BLaER1 (cell line): Measurements from ENCODE around the gene DSCAML1.

ENCODE experiments used
- H3K27ac ChIP-seq: shearing (Covaris generic); formaldehyde crosslinking; 2 replicates; pipeline ENCODE4 v1.8.1; 2022
- H3K27me3 ChIP-seq: shearing (Covaris generic); formaldehyde crosslinking; 2 replicates; pipeline ENCODE4 v1.8.1; 2022
- H3K36me3 ChIP-seq: shearing (Covaris generic); formaldehyde crosslinking; 2 replicates; pipeline ENCODE4 v1.8.1; 2022
- H3K4me1 ChIP-seq: shearing (Covaris generic); formaldehyde crosslinking; 2 replicates; pipeline ENCODE4 v1.8.1; 2022
- H3K4me2 ChIP-seq: shearing (Covaris generic); formaldehyde crosslinking; 2 replicates; pipeline ENCODE4 v1.8.1; 2022
- H3K4me3 ChIP-seq: shearing (Covaris generic); formaldehyde crosslinking; 2 replicates; pipeline ENCODE4 v1.8.1; 2022
- H3K9ac ChIP-seq: shearing (Covaris generic); formaldehyde crosslinking; 2 replicates; pipeline ENCODE4 v1.8.1; 2022
- H3K9me3 ChIP-seq: shearing (Covaris generic); formaldehyde crosslinking; 2 replicates; pipeline ENCODE4 v1.8.1; 2022
- H4K20me1 ChIP-seq: shearing (Covaris generic); formaldehyde crosslinking; 2 replicates; pipeline ENCODE4 v1.8.1; 2022
- Cebpa-rat ChIP-seq: shearing (Covaris generic); IDR thresholded peaks from 2 replicates; pipeline ENCODE4 v1.8.1; 2022

The DSCAML1 gene

DNA sequence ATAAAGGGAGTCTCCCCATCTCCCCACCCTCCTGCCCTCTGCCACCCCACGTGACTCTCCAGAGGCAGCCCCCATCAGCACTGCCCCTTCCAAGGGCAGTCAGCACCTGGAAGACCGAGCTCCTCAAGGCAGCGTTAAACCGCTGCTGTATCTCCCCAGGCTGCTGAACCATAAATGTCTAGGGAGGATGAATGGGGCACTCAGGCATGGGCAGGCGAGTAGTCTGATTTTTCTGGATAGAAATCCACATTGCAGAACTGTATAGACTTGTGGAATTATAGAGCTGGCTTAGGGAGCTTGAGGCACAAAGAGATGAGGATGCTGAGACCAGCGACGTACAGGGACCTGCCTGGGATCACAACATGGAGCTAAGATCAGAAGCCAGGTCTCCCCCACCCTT lies 269.7 kb downstream of the DSCAML1 start:
- Histone ChIP-seq H3K4me2 (peak overlapping the region; percentile 91), H3K27ac (peak overlapping the region; percentile 64; the same call in 1 of the 2 replicates), H3K36me3 (no peaks in the 10 kb centered on the region), H3K4me3 (0 out of 2 replicates have a peak overlapping the region, but pooled peaks have one; percentile 1), H3K27me3 (no peaks in the 10 kb centered on the region), H4K20me1 (no peaks in the 10 kb centered on the region), H3K9ac (0 out of 2 replicates have a peak overlapping the region, but pooled peaks have one; percentile 19), H3K4me1 (peaks cover 60% of the 10 kb centered on the region), H3K9me3 (no peaks in the 10 kb centered on the region)
- TF ChIP-seq Cebpa-rat = no peak

DNA sequence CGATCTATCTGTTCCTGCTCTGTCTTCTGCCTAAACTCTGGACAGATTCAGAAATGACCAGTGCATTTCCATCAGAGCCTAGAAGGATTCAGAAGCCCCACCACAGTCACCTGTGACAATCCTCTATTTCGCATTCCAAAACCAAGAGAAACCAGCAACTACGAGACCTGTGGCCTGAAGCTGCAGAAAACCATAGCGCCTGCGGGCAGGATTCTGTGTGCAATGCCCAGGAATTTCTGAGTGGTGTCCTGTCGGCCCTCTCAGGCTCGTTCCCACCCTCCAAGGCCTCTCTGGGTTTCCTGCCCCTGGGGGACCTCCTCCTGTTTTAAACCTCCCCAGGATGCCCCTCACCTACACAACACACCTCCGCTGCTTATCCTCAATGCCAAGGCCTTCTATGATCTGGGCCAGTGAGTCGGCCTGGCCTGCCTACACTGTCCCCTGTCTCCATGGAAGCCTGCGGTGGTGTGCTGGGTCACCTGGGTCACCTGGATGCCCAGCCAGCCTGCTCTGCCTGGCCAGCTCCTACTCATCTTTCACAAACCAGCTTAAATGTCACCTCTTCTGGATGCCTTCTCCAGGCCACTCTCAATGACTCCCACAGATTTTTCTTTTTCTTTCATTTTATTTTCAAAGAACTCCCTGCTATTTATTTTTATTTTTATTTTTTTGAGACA lies 271.0 kb downstream of the DSCAML1 start:
- Histone ChIP-seq H4K20me1 (no peaks in the 10 kb centered on the region), H3K9ac (no peak overlapping the region), H3K27me3 (no peaks in the 10 kb centered on the region), H3K4me2 (peak overlapping the region; percentile 91), H3K4me3 (no peak overlapping the region), H3K9me3 (no peaks in the 10 kb centered on the region), H3K4me1 (peaks cover 54% of the 10 kb centered on the region), H3K27ac (no peak overlapping the region), H3K36me3 (no peaks in the 10 kb centered on the region)
- TF ChIP-seq Cebpa-rat = no peak

DNA sequence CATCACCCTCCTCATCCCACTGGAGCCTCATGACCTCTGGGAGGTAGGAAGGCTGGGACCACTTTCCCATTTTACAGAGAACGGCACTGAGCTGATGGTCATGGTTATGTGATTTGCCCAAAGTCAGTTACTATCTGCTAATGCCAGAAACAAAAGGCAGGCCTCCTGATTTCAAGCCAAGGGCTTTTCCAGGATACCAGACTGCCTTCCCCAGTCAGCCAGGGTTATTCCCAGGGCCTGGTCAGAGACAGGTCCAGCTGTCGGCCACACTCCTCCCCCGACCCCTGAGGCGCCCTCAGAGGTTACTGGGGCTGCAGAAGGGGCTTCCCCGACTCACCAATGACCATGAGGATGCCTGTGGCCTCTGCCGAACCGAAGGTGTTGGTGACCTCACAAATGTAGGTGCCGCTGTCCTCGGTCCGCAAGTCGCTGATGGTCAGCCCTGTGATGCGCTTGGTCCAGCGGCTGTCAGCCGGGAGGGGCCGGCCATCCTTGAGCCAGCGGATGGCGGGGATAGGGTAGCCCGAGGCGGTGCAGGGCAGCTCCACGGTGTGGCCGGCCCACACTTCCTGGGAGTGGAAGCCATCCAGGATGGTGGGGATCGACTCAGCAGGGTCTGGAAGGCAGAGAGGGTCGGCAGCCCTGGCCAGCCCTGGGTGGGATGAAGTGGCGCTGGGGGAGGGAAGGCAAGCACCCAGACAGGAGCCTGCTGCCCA lies 272.4 kb downstream of the DSCAML1 start:
- H3K4me1 ChIP-seq = peaks cover 45% of the 10 kb centered on the region
- no peaks in the 10 kb centered on the region for H3K27me3 ChIP-seq
- H3K9ac ChIP-seq = no peak overlapping the region
- no peaks in the 10 kb centered on the region for H3K36me3 ChIP-seq
- H4K20me1 ChIP-seq = no peaks in the 10 kb centered on the region
- no peaks in the 10 kb centered on the region for H3K9me3 ChIP-seq
- no peak overlapping the region for H3K27ac ChIP-seq
- no peak overlapping the region for H3K4me3 ChIP-seq
- TF ChIP-seq Cebpa-rat = no peak
- H3K4me2 ChIP-seq = no peak overlapping the region

DNA sequence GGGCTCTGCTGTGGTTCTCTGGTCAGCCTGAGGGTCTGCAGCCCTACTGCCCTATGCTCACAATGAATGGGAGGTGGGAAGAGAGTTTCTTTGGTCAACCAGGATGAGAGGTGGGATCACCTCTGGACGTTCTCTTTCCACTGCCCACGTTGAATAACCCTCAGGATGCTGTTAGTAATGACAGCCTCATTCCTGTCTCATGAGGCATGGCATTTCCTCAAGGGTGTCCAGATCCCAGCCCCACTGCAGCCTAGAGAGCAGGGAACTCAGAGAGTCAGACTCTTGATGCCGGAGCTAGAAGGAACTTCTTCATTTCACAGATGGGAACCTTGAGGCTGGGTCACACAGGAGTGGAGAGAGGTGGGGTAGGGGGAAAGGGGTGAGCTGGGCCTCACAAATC lies 273.3 kb downstream of the DSCAML1 start:
- Histone ChIP-seq H3K4me1 (peaks cover 45% of the 10 kb centered on the region), H3K4me3 (no peak overlapping the region), H3K4me2 (no peak overlapping the region), H3K27me3 (no peaks in the 10 kb centered on the region), H3K36me3 (no peaks in the 10 kb centered on the region), H3K27ac (no peak overlapping the region), H3K9ac (no peak overlapping the region), H3K9me3 (no peaks in the 10 kb centered on the region), H4K20me1 (no peaks in the 10 kb centered on the region)
- TF ChIP-seq Cebpa-rat = no peak

DNA sequence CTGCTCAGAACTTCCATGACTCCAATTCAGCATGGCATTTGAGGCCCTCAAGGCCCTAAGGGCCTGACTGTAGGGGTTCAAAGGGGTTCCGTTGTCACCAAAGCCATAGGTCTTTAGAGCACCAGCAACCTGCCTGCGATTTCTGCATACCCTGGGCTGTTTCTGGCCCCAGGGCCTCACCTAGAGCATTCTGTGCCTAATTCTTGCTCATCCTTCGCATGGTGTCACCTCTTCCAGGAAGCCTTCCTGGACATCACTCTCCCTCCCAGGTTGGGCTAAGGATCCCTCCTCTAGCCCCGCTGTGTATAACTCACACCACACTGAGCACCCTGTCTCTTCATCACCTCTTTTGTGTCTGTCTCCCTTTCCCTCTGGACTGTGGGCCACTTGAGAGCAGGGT lies 275.0 kb downstream of the DSCAML1 start:
- Histone ChIP-seq H3K9ac (no peak overlapping the region), H3K4me1 (peaks cover 28% of the 10 kb centered on the region), H4K20me1 (no peaks in the 10 kb centered on the region), H3K27me3 (no peaks in the 10 kb centered on the region), H3K27ac (0 out of 2 replicates have a peak overlapping the region, but pooled peaks have one; percentile 18), H3K36me3 (no peaks in the 10 kb centered on the region), H3K4me2 (no peak overlapping the region), H3K4me3 (no peak overlapping the region), H3K9me3 (no peaks in the 10 kb centered on the region)
- TF ChIP-seq Cebpa-rat = no peak

DNA sequence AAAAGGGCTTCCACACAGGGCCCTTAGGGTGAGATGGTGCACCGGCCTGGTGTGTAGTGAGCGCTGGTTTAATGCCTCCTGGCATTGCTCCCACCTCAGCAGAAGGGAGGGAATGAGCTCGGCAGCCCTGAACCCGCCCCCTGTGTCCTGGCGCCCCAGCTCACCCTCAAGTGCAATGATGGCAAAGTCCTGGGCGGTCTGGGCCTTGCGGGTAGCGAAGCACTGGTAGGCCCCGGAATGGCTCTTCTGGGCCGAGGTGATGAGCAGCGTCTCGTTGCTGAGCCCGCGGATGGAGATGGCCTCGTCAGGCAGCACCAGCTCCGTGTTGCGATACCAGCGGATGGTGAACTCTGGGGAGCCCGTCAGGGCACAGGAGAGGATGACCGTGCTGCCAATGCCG lies 276.1 kb downstream of the DSCAML1 start:
- H3K27me3 ChIP-seq = no peaks in the 10 kb centered on the region

DNA sequence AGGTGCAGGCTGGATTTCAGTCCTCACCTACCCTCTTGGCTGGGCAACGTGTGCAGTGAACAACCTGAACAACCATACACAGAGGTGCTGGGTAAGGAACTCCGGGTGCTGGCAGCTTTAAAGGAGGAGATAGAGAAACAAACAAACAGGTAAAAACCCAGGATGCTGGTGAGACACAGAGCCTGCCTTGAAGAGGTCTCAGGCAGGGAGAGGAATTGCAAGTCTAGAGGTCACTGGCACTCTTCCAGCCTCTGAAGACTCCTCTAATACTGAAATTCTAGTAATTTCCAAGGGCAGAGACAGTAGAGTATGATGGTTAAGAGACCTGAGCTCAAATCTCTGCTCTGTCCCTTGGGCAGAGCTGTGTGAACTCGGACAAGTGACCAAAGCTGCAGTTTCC lies 276.8 kb downstream of the DSCAML1 start:
- Histone ChIP-seq H3K27ac (no peak overlapping the region), H3K36me3 (no peaks in the 10 kb centered on the region), H3K4me1 (peaks cover 14% of the 10 kb centered on the region; the same call in 1 of the 2 replicates), H3K4me3 (no peak overlapping the region), H3K9me3 (no peaks in the 10 kb centered on the region), H3K4me2 (peak overlapping the region; percentile 3; the same call in 1 of the 2 replicates), H4K20me1 (no peaks in the 10 kb centered on the region), H3K9ac (no peak overlapping the region), H3K27me3 (no peaks in the 10 kb centered on the region)
- no peak for TF ChIP-seq Cebpa-rat

More for the DNA sequence above, 276.1 kb downstream of the DSCAML1 start:
- no peak for TF ChIP-seq Cebpa-rat
- Histone ChIP-seq H3K36me3 (no peaks in the 10 kb centered on the region), H3K27ac (no peak overlapping the region), H3K4me2 (no peak overlapping the region), H3K9ac (no peak overlapping the region), H4K20me1 (no peaks in the 10 kb centered on the region), H3K4me1 (peaks cover 18% of the 10 kb centered on the region), H3K9me3 (no peaks in the 10 kb centered on the region), H3K4me3 (no peak overlapping the region)

DNA sequence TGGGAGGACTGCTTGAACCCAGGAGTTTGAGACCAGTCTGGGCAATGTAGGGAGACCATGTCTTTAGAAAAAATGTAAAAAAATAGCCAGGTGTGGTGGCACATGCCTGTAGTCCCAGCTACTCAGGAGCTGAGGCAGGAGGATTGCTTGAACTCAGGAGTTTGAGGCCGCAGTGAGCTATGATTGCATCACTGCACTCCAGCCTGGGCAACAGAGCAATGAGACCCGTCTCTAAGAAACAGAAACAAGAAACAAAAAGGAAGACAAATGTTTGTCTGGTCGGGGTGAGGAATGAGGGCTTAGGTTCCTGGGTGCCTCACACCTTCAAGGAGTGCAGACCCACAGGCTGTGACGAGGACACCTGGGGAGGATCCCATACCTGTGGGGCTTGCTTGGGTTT lies 277.4 kb downstream of the DSCAML1 start:
- H3K27me3 ChIP-seq = no peaks in the 10 kb centered on the region
- H4K20me1 ChIP-seq = no peaks in the 10 kb centered on the region
- H3K4me1 ChIP-seq = peaks cover 14% of the 10 kb centered on the region
- no peak overlapping the region for H3K4me3 ChIP-seq
- H3K4me2 ChIP-seq = peak overlapping the region; percentile 3; the same call in 1 of the 2 replicates
- TF ChIP-seq Cebpa-rat = peak; percentile 90
- H3K27ac ChIP-seq = no peak overlapping the region
- H3K9me3 ChIP-seq = no peaks in the 10 kb centered on the region
- H3K36me3 ChIP-seq = no peaks in the 10 kb centered on the region
- no peak overlapping the region for H3K9ac ChIP-seq

DNA sequence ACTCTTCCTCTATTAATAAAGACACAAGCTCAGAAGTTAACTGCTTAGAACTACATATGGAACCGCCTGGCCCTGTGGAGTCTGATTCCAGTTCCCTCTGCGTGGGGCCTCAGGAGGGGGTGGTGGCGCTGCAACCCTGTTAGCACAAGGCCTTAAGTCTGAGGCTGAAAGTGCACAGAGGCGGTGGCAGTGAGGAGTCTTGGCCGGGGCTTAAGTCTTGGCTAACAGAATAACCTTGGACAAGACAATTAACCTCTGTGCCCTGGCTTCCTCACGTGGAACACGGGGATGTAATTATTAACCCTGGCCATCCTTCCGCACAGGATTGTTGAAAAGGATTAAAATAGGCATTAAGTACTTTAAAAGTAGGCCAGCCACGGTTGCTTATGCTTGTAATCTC lies 277.8 kb downstream of the DSCAML1 start:
- TF ChIP-seq Cebpa-rat = no peak
- H3K9ac ChIP-seq = no peak overlapping the region
- no peak overlapping the region for H3K4me3 ChIP-seq
- no peaks in the 10 kb centered on the region for H3K36me3 ChIP-seq
- no peaks in the 10 kb centered on the region for H3K27me3 ChIP-seq
- no peaks in the 10 kb centered on the region for H4K20me1 ChIP-seq
- H3K4me2 ChIP-seq = peak overlapping the region; percentile 3; the same call in 1 of the 2 replicates
- H3K9me3 ChIP-seq = no peaks in the 10 kb centered on the region
- H3K27ac ChIP-seq = no peak overlapping the region
- peaks cover 18% of the 10 kb centered on the region for H3K4me1 ChIP-seq

DNA sequence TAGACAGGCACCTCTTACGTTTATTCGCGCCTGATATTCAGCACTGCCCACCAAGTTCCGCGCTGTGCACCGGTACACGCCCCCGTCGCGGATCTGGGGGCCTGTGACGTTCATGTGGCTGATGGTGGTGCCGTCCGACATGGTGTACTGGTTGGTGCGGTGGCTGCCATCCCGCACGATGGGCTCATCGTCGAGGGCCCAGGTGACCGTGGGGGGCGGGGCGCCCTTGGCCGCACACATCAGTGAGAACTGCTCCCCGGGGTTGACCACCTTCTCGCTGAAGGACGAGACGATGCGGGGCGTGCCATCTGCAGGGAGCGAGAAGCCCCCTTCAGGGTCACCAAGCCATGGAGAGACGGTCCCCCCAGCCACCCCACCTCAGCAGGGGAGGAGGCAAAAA lies 278.6 kb downstream of the DSCAML1 start:
- Histone ChIP-seq H3K4me2 (no peak overlapping the region), H4K20me1 (no peaks in the 10 kb centered on the region), H3K27ac (no peak overlapping the region), H3K4me3 (no peak overlapping the region), H3K9ac (no peak overlapping the region), H3K36me3 (no peaks in the 10 kb centered on the region), H3K9me3 (no peaks in the 10 kb centered on the region), H3K27me3 (no peaks in the 10 kb centered on the region), H3K4me1 (peaks cover 25% of the 10 kb centered on the region)
- TF ChIP-seq Cebpa-rat = no peak
